GM18526 (cell line): ENCODE results near the gene SYNGR2.
A peak's percentile ranks its signal among the peaks of the same experiment; 100 is the strongest.

Experiments used
- POLR2A ChIP-seq: IDR thresholded peaks from 3 replicates; pipeline ENCODE4 v1.6.1; 2011; ENCODE audit not compliant: insufficient read length; ENCODE audit errors: extremely low read depth

SYNGR2 gene

DNA sequence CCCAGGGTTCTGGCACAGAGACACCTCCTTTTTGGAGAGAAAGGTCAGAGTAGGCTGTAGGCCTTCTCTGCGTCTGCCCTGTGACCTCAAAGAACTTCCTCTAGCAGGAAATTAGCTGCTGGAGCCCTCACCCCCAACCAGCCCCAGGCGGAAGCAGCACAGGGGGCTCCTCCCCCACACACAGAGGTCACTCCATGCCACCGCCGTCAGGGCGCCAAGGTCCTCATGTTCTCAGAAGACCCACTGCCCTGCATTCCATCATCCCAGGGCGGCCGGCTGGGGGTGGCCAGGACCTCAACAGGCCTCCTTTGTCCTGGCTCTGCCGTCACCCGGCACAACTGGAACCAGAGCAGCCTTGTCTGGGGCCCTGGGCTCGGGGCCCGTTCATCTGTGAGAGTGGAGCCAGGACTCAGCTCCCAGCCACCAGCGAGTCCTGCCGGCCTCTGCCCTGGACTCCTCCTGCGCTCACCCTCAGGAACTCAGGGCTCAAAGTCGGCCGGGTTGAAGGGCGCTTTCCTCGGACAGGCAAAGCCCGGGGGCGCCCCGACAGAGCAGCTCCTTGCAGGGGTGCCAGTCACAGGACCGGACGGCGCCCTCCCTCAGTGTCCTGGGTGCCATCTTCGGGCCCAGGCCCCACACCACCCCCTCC is 41.0 kb upstream of the SYNGR2 start:
- TF ChIP-seq POLR2A: peak; percentile 69

DNA sequence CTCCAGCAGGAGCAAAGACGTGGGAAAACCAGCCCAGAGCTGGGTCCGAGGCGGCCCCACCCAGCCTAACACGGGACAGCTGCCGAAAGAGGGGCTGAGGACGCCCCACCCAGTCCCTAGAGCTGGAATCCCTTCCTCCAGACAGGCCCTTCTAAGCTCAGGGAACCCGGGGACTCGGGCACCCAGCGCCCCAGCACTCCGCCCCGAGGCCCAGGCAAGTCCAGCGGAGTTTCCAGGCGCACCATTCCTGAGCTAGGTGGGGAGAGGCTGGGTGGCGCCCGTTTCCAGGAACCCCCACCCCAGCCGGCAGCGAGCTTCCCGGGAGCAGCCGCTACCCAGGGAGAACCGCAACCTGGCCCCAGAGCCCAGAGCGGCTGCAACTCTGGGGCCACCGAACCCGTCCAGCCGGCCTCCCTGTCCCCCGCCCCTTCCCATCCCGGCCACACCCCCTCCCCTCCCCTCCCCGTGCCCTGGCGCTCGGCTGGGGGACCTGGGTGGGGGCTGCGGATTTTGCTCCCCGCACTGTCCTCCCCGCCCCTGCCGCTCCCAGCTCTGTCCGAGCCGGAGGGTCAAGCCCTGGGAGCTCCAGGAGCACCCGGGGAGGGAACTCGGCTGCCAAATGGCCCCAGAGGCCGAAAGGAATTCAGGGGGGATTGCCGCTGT is 40.4 kb upstream of the SYNGR2 start:
- TF ChIP-seq POLR2A: no peak

DNA sequence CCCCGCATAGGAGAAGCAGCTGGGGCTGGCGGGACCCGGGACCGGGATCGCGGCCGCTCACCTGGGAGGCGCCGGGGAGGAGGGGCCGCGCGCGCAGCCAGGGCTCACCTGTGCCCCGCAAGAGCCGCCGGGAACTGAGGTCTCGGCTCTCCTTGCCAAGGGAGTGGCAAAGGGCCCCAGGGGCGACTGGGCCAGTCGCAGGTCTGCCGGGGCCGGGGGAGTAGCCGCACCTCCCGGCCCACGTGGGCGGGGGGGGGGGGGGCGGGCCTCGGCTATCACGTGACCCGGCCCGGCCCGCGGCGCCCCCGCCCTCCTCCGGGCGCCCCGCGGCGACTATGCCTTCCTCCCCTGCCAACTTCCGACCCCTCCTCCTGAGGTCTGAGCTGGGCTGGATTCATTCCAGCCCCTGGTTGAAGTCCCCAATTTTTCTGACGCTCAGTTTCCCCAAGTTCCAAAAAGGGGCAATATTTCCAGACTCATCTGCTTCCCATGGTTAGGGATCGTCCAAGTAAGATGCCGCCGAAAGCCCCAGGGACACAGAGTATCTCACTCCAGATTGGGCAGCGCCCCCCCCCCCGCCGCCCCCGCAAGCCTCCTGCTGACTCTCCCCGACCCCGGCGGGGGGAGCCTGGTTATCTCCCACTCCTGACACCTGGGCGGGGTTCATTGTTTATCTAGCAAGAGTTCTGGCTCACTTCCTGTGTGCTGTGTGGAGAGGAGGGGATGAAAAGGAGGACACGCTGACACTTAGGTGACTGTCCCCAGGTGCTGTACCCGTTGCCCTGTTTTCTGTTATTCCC is 39.6 kb upstream of the SYNGR2 start, which contains the start of gene TMC6:
Gene TMC6, minus strand, starts transcription at position 205 of the 800 bp plus-strand sequence. CDS start 1,923 bp downstream, outside the sequence.
- TF ChIP-seq POLR2A: peak; percentile 76

DNA sequence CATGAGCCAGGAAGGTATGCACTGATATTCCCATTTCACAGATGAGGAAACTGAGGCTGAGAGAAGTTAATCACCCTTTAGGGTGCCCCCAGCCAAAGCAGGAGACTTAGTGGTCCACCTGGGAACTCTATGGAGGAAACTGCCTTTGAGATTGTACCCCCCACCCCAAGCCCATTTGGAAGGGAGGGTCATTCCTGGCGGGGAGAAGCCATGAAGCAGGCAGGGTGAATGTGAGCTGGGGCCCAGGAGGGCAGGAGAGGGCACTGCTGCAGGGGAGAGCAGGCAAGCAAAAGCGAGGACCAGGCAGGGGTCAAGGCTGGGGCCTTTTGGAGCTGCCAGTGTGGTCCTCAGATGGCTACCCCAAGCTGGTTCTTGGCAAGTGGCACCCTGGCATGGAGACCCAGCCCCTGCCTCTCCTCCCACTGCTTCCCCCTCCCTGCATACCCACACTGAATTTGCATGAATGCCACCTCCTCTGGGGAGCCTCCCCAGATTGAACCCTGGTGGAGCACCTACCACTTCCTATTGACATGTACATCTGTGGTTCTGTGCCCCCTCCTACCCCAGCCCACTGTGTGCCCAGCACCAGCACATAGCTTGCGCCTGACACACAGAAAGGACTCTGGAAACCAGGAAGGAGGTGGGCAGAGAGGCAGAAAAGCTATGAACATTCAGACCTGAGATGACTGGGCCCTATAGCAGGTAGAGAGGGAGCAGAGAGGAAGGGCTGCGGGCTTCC is 38.9 kb upstream of the SYNGR2 start:
- TF ChIP-seq POLR2A: no peak

DNA sequence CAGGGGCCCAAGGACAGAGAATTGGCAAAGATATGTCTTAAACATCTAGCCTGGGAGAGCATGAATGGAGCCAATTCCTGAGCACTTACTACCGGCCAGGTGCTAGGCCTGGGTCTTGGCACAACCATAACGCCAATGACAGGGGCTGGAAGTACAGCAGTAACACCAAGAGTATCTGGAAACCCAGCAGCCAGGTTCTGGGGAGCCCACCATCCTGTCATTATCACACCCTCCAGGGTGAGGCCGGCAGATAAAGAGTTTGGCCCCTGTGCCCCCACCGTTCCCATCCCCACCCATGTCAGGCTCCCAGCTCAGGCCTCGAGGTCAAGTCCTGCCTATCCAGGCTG is 38.3 kb upstream of the SYNGR2 start:
- TF ChIP-seq POLR2A: no peak

DNA sequence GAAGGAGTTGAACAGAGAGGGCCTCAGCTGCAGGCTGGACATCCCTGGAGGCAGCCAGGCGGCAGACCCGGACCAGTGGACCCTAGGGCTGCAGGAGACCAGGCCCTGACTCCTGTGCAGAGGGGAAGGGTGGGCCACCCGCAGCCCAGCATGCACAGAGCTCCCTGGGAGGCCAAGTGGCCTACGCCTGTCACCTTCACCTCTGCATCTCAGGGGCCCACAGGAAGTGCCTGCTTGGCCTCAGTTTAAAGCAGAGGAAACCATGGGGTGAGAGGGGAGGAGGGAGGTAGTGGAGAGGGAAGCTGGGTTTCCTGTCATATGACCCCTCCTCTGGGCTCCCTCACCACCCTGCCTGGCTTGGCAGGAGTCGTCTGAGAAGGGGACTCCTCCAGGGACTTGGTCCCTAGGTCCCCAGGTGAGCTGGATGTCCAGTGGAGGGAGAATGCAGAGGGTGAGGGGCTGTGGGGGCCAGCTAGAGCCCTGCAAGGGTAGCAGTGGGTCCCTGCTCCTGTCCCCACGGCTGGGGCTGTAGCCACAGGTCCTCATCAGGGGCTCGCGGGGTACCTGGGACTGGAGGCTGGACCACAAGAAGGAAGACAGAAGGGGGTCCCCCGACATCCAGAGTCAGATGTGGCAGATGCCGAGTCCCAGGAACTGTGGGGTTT is 37.8 kb upstream of the SYNGR2 start, which contains the start of gene TMC8:
Gene TMC8, plus strand, starts transcription at position 335 of the 665 bp plus-strand sequence. CDS start 818 bp downstream, outside the sequence.
- peak; percentile 88 for TF ChIP-seq POLR2A

DNA sequence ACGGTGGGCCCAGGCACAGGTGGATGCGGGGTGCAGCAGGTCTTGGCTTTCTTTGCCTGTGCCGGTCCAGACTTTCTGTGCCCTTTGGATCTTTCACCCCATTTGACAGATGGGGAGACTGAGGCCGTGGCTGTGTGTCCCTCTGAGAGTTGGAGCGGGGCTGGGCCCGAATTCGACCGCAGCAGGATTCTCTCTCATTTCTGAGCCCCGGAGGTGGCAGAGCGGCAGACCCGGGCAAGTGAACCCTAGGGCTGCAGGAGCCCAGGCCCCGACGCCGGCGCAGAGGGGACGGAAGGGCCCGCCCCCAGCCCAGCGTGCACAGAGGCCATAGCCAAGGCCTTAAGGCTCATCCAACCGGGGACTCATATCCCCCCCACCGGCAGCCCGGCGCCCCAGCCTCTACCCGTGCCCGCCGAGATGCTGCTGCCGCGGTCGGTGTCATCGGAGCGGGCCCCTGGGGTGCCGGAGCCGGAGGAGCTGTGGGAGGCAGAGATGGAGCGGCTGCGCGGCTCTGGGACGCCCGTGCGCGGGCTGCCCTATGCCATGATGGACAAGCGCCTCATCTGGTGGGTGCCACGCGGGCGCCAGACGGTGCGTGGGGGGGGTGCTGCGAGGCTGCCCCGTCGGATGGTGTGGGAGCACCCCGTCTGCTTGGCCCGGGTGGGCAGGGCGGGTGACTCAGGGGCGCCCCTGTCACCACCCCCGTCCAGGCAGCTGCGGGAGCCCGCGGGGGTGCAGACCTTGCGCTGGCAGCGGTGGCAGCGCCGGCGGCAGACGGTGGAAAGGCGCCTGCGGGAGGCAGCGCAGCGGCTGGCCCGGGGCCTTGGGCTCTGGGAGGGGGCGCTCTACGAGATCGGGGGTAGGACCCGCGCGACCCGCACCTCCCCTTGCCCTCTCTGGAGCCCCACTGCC is 37.0 kb upstream of the SYNGR2 start:
- TF ChIP-seq POLR2A: no peak

DNA sequence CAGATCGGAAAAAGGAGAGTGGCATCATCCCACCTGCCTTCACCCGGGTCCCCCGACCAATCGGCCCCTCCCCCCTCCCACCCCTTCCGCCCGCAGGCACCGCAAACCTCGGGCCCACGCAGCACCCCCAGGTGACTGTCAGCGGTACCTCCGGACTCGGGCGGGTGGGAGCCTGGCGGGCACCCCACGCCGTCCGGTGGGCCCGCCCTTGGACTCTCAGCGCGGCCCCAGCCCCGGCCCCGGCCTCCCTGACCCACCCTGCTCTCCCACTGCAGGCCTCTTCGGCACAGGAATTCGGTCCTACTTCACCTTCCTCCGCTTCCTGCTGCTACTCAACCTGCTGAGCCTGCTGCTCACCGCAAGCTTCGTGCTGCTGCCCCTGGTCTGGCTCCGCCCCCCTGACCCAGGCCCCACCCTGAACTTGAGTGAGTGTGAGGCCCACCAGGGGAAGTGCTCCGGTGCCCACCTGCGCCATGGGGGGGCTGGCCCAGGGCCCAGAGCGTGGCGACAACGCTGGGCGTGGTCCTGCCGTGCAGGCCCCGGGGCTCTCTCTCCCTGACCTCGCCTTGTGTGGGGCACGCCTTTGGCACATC is 36.2 kb upstream of the SYNGR2 start:
- TF ChIP-seq POLR2A: peak; percentile 65

DNA sequence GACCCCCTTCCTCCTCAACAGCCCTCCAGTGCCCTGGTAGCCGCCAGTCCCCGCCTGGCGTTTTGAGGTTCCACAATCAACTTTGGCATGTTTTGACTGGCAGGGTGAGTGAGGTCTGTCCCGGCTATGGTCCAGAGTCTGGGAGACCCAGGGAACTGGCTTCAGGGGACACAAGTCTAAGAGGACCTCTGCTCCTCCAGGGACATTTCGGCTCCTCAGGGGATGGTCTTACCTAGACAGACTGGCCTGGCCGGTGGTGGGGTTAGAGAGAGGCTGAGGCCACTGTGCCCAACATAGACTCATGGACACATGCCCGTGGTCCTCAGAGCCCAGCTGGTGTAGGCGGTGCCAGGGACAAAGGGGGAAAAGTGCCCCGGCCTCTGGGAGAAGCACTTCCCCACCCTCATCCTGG is 35.6 kb upstream of the SYNGR2 start:
- TF ChIP-seq POLR2A: no peak

DNA sequence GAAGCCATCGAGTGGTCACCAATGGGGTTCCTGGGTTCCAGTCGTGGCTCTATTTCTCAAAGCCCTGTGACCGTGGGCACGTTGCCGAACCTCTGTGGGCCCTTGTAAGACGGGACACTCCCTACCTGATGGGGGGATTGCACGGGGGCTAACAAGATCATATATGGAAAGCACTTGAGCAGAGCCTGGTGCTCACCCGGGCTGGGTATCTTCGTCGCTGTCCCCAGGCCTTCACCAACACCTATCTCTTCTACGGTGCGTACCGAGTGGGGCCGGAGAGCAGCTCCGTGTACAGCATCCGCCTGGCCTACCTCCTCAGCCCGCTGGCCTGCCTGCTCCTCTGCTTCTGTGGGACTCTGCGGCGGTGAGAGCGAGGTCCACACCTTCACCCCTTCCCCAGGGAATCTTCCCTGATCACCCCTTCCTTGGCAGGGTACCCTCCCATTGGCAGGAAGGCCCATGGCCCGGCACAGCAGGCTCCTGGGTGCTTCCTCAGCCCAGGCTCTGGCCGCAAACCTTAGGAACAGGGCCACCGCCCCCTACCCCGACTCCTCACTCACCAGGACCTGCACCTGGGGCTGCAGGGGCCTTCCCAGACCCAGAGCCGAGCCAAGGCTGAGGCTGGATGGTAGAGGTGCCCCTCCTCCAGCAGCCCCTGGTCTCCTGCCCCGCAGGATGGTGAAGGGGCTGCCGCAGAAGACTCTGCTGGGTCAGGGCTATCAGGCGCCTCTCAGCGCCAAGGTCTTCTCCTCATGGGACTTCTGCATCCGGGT is 35.0 kb upstream of the SYNGR2 start:
- TF ChIP-seq POLR2A: no peak

DNA sequence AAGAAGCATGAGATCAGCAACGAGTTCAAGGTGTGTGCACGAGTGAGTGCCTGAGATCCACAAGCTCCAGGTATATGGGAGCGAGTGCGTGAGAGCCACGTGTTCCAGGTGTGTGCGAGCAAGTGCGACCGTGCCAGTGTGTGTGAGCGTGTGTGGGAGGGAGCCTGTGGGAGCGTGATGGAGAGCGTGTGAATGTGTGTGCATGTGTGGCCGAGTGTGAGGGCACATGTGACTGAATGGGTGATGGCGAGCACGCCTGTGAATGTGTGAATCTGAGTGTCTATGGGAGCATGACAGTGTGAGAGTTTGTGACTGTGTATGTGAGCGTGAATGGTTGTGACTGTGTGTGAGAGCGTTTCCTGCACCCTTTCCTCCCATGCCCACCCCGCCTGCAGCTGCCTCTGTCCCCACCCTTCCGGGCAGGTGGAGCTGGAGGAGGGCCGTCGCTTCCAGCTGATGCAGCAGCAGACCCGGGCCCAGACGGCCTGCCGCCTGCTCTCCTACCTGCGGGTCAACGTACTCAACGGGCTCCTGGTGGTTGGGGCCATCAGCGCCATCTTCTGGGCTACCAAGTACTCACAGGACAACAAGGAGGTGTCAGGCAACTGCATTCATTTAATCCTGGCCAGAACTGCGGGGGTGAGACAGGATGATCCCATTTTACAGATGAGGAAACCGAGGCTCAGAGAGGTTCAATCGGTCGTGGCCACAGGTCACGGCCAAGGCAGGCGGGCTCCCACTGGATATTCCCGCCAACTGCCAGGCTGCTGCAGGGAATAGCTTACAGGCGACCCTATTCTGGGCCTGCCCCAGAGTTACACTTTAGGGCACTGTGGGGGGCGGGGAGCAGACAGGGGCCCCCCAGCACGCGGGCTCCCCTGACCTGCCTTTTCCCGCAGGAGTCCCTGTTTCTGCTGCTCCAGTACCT is 34.1 kb upstream of the SYNGR2 start:
- no peak for TF ChIP-seq POLR2A

DNA sequence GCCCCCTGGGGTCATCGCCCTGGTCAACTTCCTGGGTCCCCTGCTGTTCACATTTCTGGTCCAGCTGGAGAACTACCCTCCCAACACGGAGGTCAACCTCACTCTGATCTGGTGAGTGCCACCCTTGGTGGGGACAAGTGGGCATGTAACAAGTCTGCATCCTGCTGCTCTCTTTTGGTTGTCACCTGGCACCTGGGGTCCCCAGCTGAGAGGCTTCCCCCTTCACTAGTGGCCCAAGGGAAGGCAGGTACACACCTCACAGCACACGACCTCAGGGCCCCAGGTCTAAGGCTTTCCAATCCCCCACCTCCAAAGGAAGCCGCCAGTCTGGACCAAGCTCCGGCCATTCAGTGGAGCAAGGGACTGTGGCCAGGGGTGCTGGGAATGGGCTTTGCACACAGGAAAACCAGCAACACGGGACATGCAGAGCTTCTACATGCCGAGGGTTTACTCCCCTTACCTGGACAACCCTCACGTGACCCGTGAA is 33.4 kb upstream of the SYNGR2 start:
- TF ChIP-seq POLR2A: no peak
